ENCODE results near the gene GALT. TPM values are rescaled to one million over a fixed set of nuclear protein-coding genes. Genes with fewer than 3 reads are reported as not detected.

GALT gene
- total and polyA plus RNA-seq, 2 donors from 2014 or later: 49.2 to 83.7 TPM

GRCh38 chr9:34656992-34657391 lies 10.5 kb downstream of the GALT start:
- Histone ChIP-seq H3K9me3 (ENCODE audit: control insufficient read depth in 2 of 3, insufficient read depth in 1 of 3, low read length in 3 of 3) (no peaks in the 10 kb centered on the region), H3K4me1 (ENCODE audit: control insufficient read depth in 2 of 3, insufficient read depth in 2 of 3, low read depth in 1 of 3, low read length in 3 of 3) (peaks cover 13 to 20% (median 14%) of the 10 kb centered on the region in 3 donors), H3K27me3 (ENCODE audit: control insufficient read depth, insufficient read depth, low read length) (no peaks in the 10 kb centered on the region), H3K4me3 (ENCODE audit: low read length in 3 of 3) (no peak overlapping the region), H3K27ac (ENCODE audit: low read depth in 2 of 2, low read length in 2 of 2) (no peak overlapping the region), H3K36me3 (ENCODE audit: control insufficient read depth in 2 of 3, insufficient read depth in 3 of 3, low read length in 3 of 3) (peaks cover 0 to 4% (median 0%) of the 10 kb centered on the region in 3 donors), H3K9ac (ENCODE audit: low read length in 3 of 3) (no peak overlapping the region)
- intact Hi-C loops (cut with DNase I): no loop called here
- FAIRE-seq (no peak), DNase-seq (no peak)
- TF ChIP-seq, protein P1, sequence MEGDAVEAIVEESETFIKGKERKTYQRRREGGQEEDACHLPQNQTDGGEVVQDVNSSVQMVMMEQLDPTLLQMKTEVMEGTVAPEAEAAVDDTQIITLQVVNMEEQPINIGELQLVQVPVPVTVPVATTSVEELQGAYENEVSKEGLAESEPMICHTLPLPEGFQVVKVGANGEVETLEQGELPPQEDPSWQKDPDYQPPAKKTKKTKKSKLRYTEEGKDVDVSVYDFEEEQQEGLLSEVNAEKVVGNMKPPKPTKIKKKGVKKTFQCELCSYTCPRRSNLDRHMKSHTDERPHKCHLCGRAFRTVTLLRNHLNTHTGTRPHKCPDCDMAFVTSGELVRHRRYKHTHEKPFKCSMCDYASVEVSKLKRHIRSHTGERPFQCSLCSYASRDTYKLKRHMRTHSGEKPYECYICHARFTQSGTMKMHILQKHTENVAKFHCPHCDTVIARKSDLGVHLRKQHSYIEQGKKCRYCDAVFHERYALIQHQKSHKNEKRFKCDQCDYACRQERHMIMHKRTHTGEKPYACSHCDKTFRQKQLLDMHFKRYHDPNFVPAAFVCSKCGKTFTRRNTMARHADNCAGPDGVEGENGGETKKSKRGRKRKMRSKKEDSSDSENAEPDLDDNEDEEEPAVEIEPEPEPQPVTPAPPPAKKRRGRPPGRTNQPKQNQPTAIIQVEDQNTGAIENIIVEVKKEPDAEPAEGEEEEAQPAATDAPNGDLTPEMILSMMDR (IDR thresholded peaks at IDR 0.05; ENCODE audit: borderline replicate concordance, extremely low read depth, insufficient read depth): no peak

DNA sequence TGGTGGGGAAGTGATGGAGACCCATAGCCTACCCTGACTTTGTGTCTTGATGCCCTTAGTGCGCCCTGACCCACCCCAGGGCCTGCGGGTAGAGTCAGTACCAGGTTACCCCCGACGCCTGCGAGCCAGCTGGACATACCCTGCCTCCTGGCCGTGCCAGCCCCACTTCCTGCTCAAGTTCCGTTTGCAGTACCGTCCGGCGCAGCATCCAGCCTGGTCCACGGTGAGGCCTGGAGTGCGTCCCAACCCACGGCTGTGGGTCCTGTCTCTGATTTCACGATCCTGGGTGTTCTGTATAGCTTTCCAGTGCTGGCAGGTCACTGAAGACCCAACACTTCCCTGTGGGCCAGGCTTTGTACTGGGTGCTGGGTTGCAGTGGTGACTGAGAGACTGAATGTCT lies 12.0 kb downstream of the GALT start:
- Histone ChIP-seq H3K4me1 (ENCODE audit: control insufficient read depth in 2 of 3, insufficient read depth in 2 of 3, low read depth in 1 of 3, low read length in 3 of 3) (peaks cover under 1 to 5% (median 1%) of the 10 kb centered on the region in 3 donors), H3K9me3 (ENCODE audit: control insufficient read depth in 2 of 3, insufficient read depth in 1 of 3, low read length in 3 of 3) (no peaks in the 10 kb centered on the region), H3K27ac (ENCODE audit: low read depth in 2 of 2, low read length in 2 of 2) (no peak overlapping the region), H3K4me3 (ENCODE audit: low read length in 3 of 3) (no peak overlapping the region), H3K27me3 (ENCODE audit: control insufficient read depth, insufficient read depth, low read length) (no peaks in the 10 kb centered on the region), H3K9ac (ENCODE audit: low read length in 3 of 3) (no peak overlapping the region), H3K36me3 (ENCODE audit: control insufficient read depth in 2 of 3, insufficient read depth in 3 of 3, low read length in 3 of 3) (peaks cover 0 to 4% (median 0%) of the 10 kb centered on the region in 3 donors)
- TF ChIP-seq, protein P1 (IDR thresholded peaks at IDR 0.05; ENCODE audit: borderline replicate concordance, extremely low read depth, insufficient read depth): no peak
- DNase-seq (peak in 1 of 5 donors; percentile 72), FAIRE-seq (no peak)
- intact Hi-C loops (cut with DNase I): no loop called here

DNA sequence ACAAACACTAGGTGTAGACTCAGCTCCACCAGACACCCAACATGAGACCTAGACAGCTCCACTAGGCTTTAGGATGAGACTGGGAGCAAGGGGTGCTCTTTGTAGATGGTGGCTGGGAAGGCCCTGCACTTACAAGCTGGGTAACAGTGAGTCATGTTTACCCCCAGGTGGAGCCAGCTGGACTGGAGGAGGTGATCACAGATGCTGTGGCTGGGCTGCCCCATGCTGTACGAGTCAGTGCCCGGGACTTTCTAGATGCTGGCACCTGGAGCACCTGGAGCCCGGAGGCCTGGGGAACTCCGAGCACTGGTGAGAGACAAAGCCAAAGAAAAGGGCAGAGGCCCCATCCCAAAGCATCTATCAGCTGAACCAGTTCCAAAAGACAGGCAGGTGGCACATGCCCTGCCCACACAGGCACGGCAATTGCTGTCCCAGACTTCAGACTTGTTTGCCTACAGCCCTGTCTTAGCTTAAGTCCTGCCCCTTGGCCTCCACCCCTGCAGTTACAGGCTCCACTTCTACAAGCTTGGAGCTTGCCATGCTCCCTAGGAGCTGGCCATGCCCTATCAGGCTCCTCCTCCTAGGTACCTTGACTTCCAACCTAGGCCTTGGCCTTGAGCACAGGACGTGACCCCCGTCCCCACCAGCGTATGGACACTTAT lies 13.2 kb downstream of the GALT start:
- Histone ChIP-seq H3K9me3 (ENCODE audit: control insufficient read depth in 2 of 3, insufficient read depth in 1 of 3, low read length in 3 of 3) (no peaks in the 10 kb centered on the region), H3K4me3 (ENCODE audit: low read length in 3 of 3) (no peak overlapping the region), H3K4me1 (ENCODE audit: control insufficient read depth in 2 of 3, insufficient read depth in 2 of 3, low read depth in 1 of 3, low read length in 3 of 3) (peaks cover 0 to 2% (median 0%) of the 10 kb centered on the region in 3 donors), H3K36me3 (ENCODE audit: control insufficient read depth in 2 of 3, insufficient read depth in 3 of 3, low read length in 3 of 3) (peaks cover 0 to 4% (median 0%) of the 10 kb centered on the region in 3 donors), H3K27me3 (ENCODE audit: control insufficient read depth, insufficient read depth, low read length) (no peaks in the 10 kb centered on the region), H3K27ac (ENCODE audit: low read depth in 2 of 2, low read length in 2 of 2) (no peak overlapping the region), H3K9ac (ENCODE audit: low read length in 3 of 3) (no peak overlapping the region)
- FAIRE-seq (no peak), DNase-seq (no peak)
- TF ChIP-seq, protein P1 (IDR thresholded peaks at IDR 0.05; ENCODE audit: borderline replicate concordance, extremely low read depth, insufficient read depth): no peak
- intact Hi-C loops (cut with DNase I): no loop called here

All from kidney (tissue), 14 donors.